GM12878 (cell line): ENCODE data around the gene PRKAR2B. TPM values are rescaled to one million over a fixed set of nuclear protein-coding genes. Genes with fewer than 3 reads are reported as not detected.

Experiments used
- ATAC-seq: fragments of 200-7000 bp; cut with Tn5 transposase; 3 replicates; pipeline ENCODE4 v1.9.1; 2020; ENCODE audit warnings: mild to moderate bottlenecking, moderate library complexity
- BruUV-seq: library from RNA; stranded (reverse); fragments of 400-500 nt; replicated peaks from 2 replicates; lab custom pipeline; 2021; lab: Mats Ljungman, UMichigan
- CTCF ChIA-PET: fragments of 300-600 bp; sonication (Branson Sonifier 250); formaldehyde crosslinking; extraction: SDS; loops from one replicate; lab custom pipeline; 2021; ENCODE audit warnings: inconsistent platforms; lab: Yijun Ruan, JAX
- POLR2A ChIA-PET: fragments of 350-600 bp; formaldehyde crosslinking; extraction: SDS; loops from one replicate; lab custom pipeline; 2021; ENCODE audit warnings: inconsistent platforms; lab: Charles Lee
- RAD21 ChIA-PET: fragments of 300-600 bp; sonication (Branson Sonifier 250); formaldehyde crosslinking; loops from one replicate; lab custom pipeline; 2023; ENCODE audit warnings: antibody characterized with exemption; ENCODE audit not compliant: unreplicated experiment; lab: Charles Lee
- SMC1A ChIA-PET: fragments of 300-600 bp; sonication (Branson Sonifier 250); formaldehyde crosslinking; loops from one replicate; lab custom pipeline; 2023; ENCODE audit not compliant: unreplicated experiment, uncharacterized antibody; lab: Charles Lee
- DNase-seq: peaks from one replicate; pipeline ENCODE4 v3.0.0-alpha.2; 2011; ENCODE audit warnings: low read depth, low spot score
- FAIRE-seq: peaks from 3 replicates; lab custom pipeline; 2011; peaks lifted over from hg19 to GRCh38; lab: Jason Lieb, UNC
- H2AFZ ChIP-seq: 2 replicates; pipeline ENCODE4 v1.6.0; 2011; ENCODE audit warnings: low read depth, low read length, control low read depth; ENCODE audit not compliant: control insufficient read depth
- H3K27ac ChIP-seq: 2 replicates; pipeline ENCODE4 v1.5.1; 2011; ENCODE audit warnings: control low read depth; ENCODE audit not compliant: control insufficient read depth, insufficient read depth
- H3K27me3 ChIP-seq, 2 experiments: replicated peaks in 1 of 2; 2 replicates each; pipeline versions ENCODE4 v1.6.0 to v1.6.1; 2011; ENCODE audit warnings: low read length in 1 of 2; ENCODE audit not compliant: control insufficient read depth in 2 of 2, insufficient read depth in 2 of 2
- H3K36me3 ChIP-seq, 2 experiments: 2 replicates each; pipeline ENCODE4 v1.5.1; 2011; ENCODE audit warnings: low read length in 1 of 2; ENCODE audit not compliant: control insufficient read depth in 2 of 2, insufficient read depth in 2 of 2
- H3K4me1 ChIP-seq: 2 replicates; pipeline ENCODE4 v1.6.1; 2011; ENCODE audit warnings: mild to moderate bottlenecking, low read length, moderate library complexity, mixed read lengths; ENCODE audit not compliant: control insufficient read depth, insufficient read depth
- H3K4me2 ChIP-seq: 2 replicates; pipeline ENCODE4 v1.6.0; 2011; ENCODE audit warnings: control low read depth; ENCODE audit not compliant: control insufficient read depth, insufficient read depth
- H3K4me3 ChIP-seq: fragments of 200-600 bp; sonication (generic); 2 replicates; pipeline ENCODE4 v1.5.1; 2016
- H3K79me2 ChIP-seq: 2 replicates; pipeline ENCODE4 v1.6.0; 2011; ENCODE audit warnings: low read length; ENCODE audit not compliant: control insufficient read depth, insufficient read depth
- H3K9ac ChIP-seq: 2 replicates; pipeline ENCODE4 v1.8.0; 2011; ENCODE audit warnings: low read length, control low read depth, mixed read lengths; ENCODE audit not compliant: control insufficient read depth, insufficient read depth
- H3K9me3 ChIP-seq: replicated peaks from 3 replicates; pipeline ENCODE4 v1.5.1; 2011; ENCODE audit warnings: mild to moderate bottlenecking, low read length; ENCODE audit not compliant: control insufficient read depth, insufficient read depth
- H4K20me1 ChIP-seq: 2 replicates; pipeline ENCODE4 v1.6.0; 2011; ENCODE audit not compliant: control insufficient read depth, insufficient read depth
- BACH1 ChIP-seq: fragments of 450-650 bp; IDR thresholded peaks from 2 replicates; pipeline ENCODE4 v1.6.1; 2017; ENCODE audit warnings: mild to moderate bottlenecking, borderline replicate concordance
- BCL3 ChIP-seq: IDR thresholded peaks from 2 replicates; pipeline ENCODE4 v1.6.1; 2011; ENCODE audit warnings: borderline replicate concordance, low read depth, mild to moderate bottlenecking, moderate library complexity, low read length; ENCODE audit not compliant: insufficient read depth, poor library complexity, severe bottlenecking
- CBFB ChIP-seq: IDR thresholded peaks from 2 replicates; pipeline ENCODE4 v1.6.1; 2016; ENCODE audit warnings: antibody characterized with exemption, low read depth
- CEBPB ChIP-seq, 2 experiments: fragments of 150-350 bp in 1 of 2; IDR thresholded peaks; 2 replicates each; pipeline ENCODE4 v1.6.1; 2012 to 2014; ENCODE audit warnings: low read depth in 2 of 2, low read length in 2 of 2, borderline replicate concordance in 1 of 2, inconsistent platforms in 1 of 2
- CHD1 ChIP-seq: IDR thresholded peaks from 2 replicates; pipeline ENCODE4 v1.6.1; 2012; ENCODE audit warnings: low read depth, low read length, improper control_type of control experiment
- EZH2 ChIP-seq: IDR thresholded peaks from 2 replicates; pipeline ENCODE4 v1.6.1; 2012; ENCODE audit warnings: low read depth, mild to moderate bottlenecking, control low read depth, inconsistent platforms, low read length, borderline replicate concordance; ENCODE audit not compliant: control insufficient read depth
- HSF1 ChIP-seq: fragments of 150-350 bp; IDR thresholded peaks from 2 replicates; pipeline ENCODE4 v1.6.1; 2014; ENCODE audit warnings: mild to moderate bottlenecking, low read depth, low read length
- JUNB ChIP-seq: IDR thresholded peaks from 2 replicates; pipeline ENCODE4 v1.6.1; 2016; ENCODE audit warnings: antibody characterized with exemption, mild to moderate bottlenecking
- MAX ChIP-seq: IDR thresholded peaks from 2 replicates; pipeline ENCODE4 v1.6.1; 2012; ENCODE audit warnings: low read depth, low read length, improper control_type of control experiment
- POLR2AphosphoS2 ChIP-seq: IDR thresholded peaks from 2 replicates; pipeline ENCODE4 v1.6.1; 2011; ENCODE audit warnings: low read depth, mild to moderate bottlenecking, low read length, improper control_type of control experiment, moderate library complexity
- SIN3A ChIP-seq: IDR thresholded peaks from 2 replicates; pipeline ENCODE4 v1.6.1; 2012; ENCODE audit warnings: low read depth, low read length, improper control_type of control experiment
- SMAD1 ChIP-seq: fragments of 450-650 bp; IDR thresholded peaks from 2 replicates; pipeline ENCODE4 v1.6.1; 2018; ENCODE audit warnings: mild to moderate bottlenecking, low read depth; ENCODE audit not compliant: partially characterized antibody
- TAF1 ChIP-seq: IDR thresholded peaks from 2 replicates; pipeline ENCODE4 v1.6.1; 2011; ENCODE audit warnings: mild to moderate bottlenecking, low read depth, low read length, borderline replicate concordance
- ZBED1 ChIP-seq: IDR thresholded peaks from 2 replicates; pipeline ENCODE4 v1.6.1; 2016; ENCODE audit warnings: borderline replicate concordance
- ZNF687 ChIP-seq: fragments of 450-650 bp; IDR thresholded peaks from 2 replicates; pipeline ENCODE4 v1.6.1; 2017; ENCODE audit warnings: mild to moderate bottlenecking, moderate library complexity
- WGBS: methylation state at CpG from one replicate; pipeline ENCODE4 v1.1.6; 2016; ENCODE audit warnings: low lambda C conversion rate; ENCODE audit not compliant: insufficient replicate concordance, insufficient coverage; ENCODE audit errors: missing lambda C conversion rate; 5-methylcytosine and 5-hydroxymethylcytosine counted together
- in situ Hi-C: fragments of 300-500 bp; cut with MboI; formaldehyde crosslinking; loops from 9 replicates; pipeline ENCODE4 v1.14.3; 2018; ENCODE audit warnings: mixed read lengths
- intact Hi-C: fragments of 100-400 bp; cut with micrococcal nuclease; formaldehyde crosslinking; loops from one replicate; pipeline ENCODE4 v1.14.2; 2022; ENCODE audit not compliant: unreplicated experiment
- polyA plus RNA-seq, 11 experiments: library from polyadenylated mRNA; depleted of rRNA in 4 of 11; unstranded in 6 of 11; stranded (reverse) in 5 of 11; fragments of >200 nt; fragmentation: Nextera tagmentation in 4 of 11; fragmentation: Illumina TruSeq in 1 of 11; extraction: Ambion mirVana in 4 of 11; extraction: Trizol in 1 of 11; gene quantifications; 1 replicate in 1 of 11; 2 replicates in 10 of 11; pipeline versions ENCODE4 v1.2.1 to v1.2.3, GENCODE V29; 2011 to 2016; ENCODE audit warnings: inconsistent platforms in 2 of 11, missing spikeins in 2 of 11, low read depth in 1 of 11
- total RNA-seq, 4 experiments: library from RNA; depleted of rRNA in 3 of 4; stranded (reverse); fragments of >200 nt in 3 of 4; fragmentation: Illumina TruSeq in 1 of 4; extraction: Trizol in 1 of 4; gene quantifications; 2 replicates each; pipeline versions ENCODE4 v1.2.1 to v1.2.3, GENCODE V29; 2013 to 2021

PRKAR2B gene
- total and polyA plus RNA-seq, 10 of the 15 experiments (the other 5 are each of a cell fraction or from before 2014, with no cell fraction given): 0.01 to 0.18 (median 0.04) TPM; not detected in 4

GRCh38 chr7:107179326-107180164, 135.0 kb downstream of the PRKAR2B start:
- intact Hi-C loops: no loop called here
- peaks cover 2% of the 10 kb centered on the region for H3K4me1 ChIP-seq
- no peak for TF ChIP-seq EZH2
- no peak for TF ChIP-seq CEBPB (IDR thresholded peaks at IDR 0.05; ENCODE audit: borderline replicate concordance in 1 of 2, low read depth in 2 of 2, low read length in 2 of 2)
- no peak for TF ChIP-seq CHD1
- no peak for TF ChIP-seq SMAD1
- TF ChIP-seq POLR2AphosphoS2: no peak
- no peak for TF ChIP-seq HSF1
- TF ChIP-seq TAF1: no peak
- TF ChIP-seq BCL3: no peak
- no peak for TF ChIP-seq JUNB
- TF ChIP-seq BACH1: no peak
- TF ChIP-seq CBFB: no peak
- TF ChIP-seq MAX: no peak
- TF ChIP-seq ZNF687: no peak
- no peak for TF ChIP-seq ZBED1
- TF ChIP-seq SIN3A: no peak
- H4K20me1 ChIP-seq: no peaks in the 10 kb centered on the region
- H3K4me2 ChIP-seq: no peak overlapping the region
- no peaks in the 10 kb centered on the region for H3K27me3 ChIP-seq
- no peak overlapping the region for H3K27ac ChIP-seq
- ChIA-PET POLR2A (interaction anchor here (0.5 to 3.9 kb wide), 3 partner anchors 11 to 388 kb away, joined by 5 to 20 read pairs (median 7); partner anchors contain the start of gene HBP1), RAD21 (interaction anchor here (1.0 to 1.6 kb wide), 3 partner anchors 10 to 322 kb away, joined by 3 to 4 read pairs (median 4); no protein-coding TSS in a partner anchor), CTCF (interaction anchor here (0.8 kb wide), 1 partner anchor 11 kb away, joined by 3 read pairs; no protein-coding TSS in a partner anchor), SMC1A (interaction anchor here (1.2 to 1.4 kb wide), 3 partner anchors 10 to 16 kb away, joined by 3 to 5 read pairs (median 4); no protein-coding TSS in a partner anchor)
- DNase-seq (no peak), ATAC-seq (no peak), FAIRE-seq (no peak)
- BruUV-seq: no TSS peak
- 88% methylated on average over 14 of the region's 14 CpGs for WGBS
- peaks cover 4% of the 10 kb centered on the region for H3K79me2 ChIP-seq
- H2AFZ ChIP-seq: no peak overlapping the region
- in situ Hi-C loops: no loop called here
- no peak overlapping the region for H3K4me3 ChIP-seq
- H3K36me3 ChIP-seq: peaks cover 0 to 3% of the 10 kb centered on the region in 2 experiments; a peak in 1 of 4 replicates
- H3K9ac ChIP-seq: no peak overlapping the region
- no peaks in the 10 kb centered on the region for H3K9me3 ChIP-seq
